AG04450 (cell line): ENCODE measurements around the gene EPB41L4A. TPM values are rescaled to one million over a fixed set of nuclear protein-coding genes. Genes with fewer than 3 reads are reported as not detected.

ENCODE experiments used
- CTCF ChIA-PET: fragments of 300-600, 350-600 bp; formaldehyde crosslinking; extraction: SDS; loops from one replicate; lab custom pipeline; 2022; ENCODE audit warnings: antibody characterized with exemption, inconsistent platforms; lab: Charles Lee
- POLR2A ChIA-PET: fragments of 350-600 bp; formaldehyde crosslinking; extraction: SDS; loops from one replicate; lab custom pipeline; 2021; ENCODE audit warnings: antibody characterized with exemption, inconsistent platforms; lab: Yijun Ruan, JAX
- DNase-seq: peaks from one replicate; pipeline ENCODE4 v3.0.0-alpha.2; 2011; ENCODE audit warnings: low read depth, low spot score
- H3K27ac ChIP-seq: one replicate; pipeline ENCODE4 v1.5.1; 2012; ENCODE audit warnings: low read depth, low read length, control low read depth
- H3K27me3 ChIP-seq: one replicate; pipeline ENCODE4 v1.6.0; 2012; ENCODE audit warnings: low read length; ENCODE audit not compliant: control insufficient read depth, insufficient read depth
- H3K4me3 ChIP-seq: 2 replicates; pipeline ENCODE4 v1.5.1; 2011; ENCODE audit warnings: mild to moderate bottlenecking, low read depth, low read length, control low read depth
- H3K9me3 ChIP-seq: 2 replicates; pipeline ENCODE4 v1.5.1; 2012; ENCODE audit warnings: low read length; ENCODE audit not compliant: control insufficient read depth, insufficient read depth
- polyA plus RNA-seq: library from polyadenylated mRNA; depleted of rRNA; stranded (reverse); fragments of >200 nt; gene quantifications from 2 replicates; pipeline ENCODE4 v1.2.3, GENCODE V29; 2011
- TF ChIP-seq, protein P1 (sequence below): IDR thresholded peaks from 2 replicates; pipeline ENCODE4 v1.5.1; 2011; ENCODE audit warnings: low read depth, low read length, control low read depth, inconsistent platforms

EPB41L4A gene
- polyA plus RNA-seq, 1 experiment, result not detected

- Histone ChIP-seq H3K9me3 (no peaks in the 10 kb centered on the region), H3K4me3 (no peak overlapping the region), H3K27me3 (no peaks in the 10 kb centered on the region), H3K27ac (no peak overlapping the region)
- TF ChIP-seq, protein P1, sequence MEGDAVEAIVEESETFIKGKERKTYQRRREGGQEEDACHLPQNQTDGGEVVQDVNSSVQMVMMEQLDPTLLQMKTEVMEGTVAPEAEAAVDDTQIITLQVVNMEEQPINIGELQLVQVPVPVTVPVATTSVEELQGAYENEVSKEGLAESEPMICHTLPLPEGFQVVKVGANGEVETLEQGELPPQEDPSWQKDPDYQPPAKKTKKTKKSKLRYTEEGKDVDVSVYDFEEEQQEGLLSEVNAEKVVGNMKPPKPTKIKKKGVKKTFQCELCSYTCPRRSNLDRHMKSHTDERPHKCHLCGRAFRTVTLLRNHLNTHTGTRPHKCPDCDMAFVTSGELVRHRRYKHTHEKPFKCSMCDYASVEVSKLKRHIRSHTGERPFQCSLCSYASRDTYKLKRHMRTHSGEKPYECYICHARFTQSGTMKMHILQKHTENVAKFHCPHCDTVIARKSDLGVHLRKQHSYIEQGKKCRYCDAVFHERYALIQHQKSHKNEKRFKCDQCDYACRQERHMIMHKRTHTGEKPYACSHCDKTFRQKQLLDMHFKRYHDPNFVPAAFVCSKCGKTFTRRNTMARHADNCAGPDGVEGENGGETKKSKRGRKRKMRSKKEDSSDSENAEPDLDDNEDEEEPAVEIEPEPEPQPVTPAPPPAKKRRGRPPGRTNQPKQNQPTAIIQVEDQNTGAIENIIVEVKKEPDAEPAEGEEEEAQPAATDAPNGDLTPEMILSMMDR, result no peak
- ChIA-PET CTCF (interaction anchor here (0.7 to 1.5 kb wide), 2 partner anchors 29 to 31 kb away, joined by 4 to 5 read pairs; no protein-coding TSS in a partner anchor), POLR2A (no interaction called here)
- DNase-seq, result no peak
These were observed 213.2 kb downstream of the EPB41L4A start for GRCh38 chr5:112205846-112206245.

DNA sequence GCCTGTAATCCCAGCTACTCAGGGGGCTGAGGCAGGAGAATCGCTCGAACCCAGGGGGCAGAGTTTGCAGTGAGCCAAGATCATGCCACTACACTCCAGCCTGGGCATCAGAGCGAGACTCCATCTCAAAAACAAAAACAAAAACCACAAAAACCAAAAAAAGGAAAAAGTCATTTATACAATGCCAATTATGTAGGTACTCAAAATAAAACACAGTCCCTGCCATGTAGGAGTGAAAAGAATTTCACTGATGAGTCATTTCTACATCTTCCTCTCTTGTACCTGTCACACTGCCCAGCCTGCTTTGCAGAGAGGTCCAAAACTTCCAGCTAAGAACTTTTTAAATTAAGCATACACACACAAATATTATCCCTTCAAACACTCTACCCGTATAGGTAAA is 215.8 kb downstream of the EPB41L4A start:
- H3K4me3 ChIP-seq, result no peak overlapping the region
- no peak overlapping the region for H3K27ac ChIP-seq
- H3K27me3 ChIP-seq, result no peaks in the 10 kb centered on the region
- POLR2A ChIA-PET, result no interaction called here
- H3K9me3 ChIP-seq, result no peaks in the 10 kb centered on the region
- CTCF ChIA-PET, result no interaction called here
- TF ChIP-seq, protein P1, result no peak
- no peak for DNase-seq

DNA sequence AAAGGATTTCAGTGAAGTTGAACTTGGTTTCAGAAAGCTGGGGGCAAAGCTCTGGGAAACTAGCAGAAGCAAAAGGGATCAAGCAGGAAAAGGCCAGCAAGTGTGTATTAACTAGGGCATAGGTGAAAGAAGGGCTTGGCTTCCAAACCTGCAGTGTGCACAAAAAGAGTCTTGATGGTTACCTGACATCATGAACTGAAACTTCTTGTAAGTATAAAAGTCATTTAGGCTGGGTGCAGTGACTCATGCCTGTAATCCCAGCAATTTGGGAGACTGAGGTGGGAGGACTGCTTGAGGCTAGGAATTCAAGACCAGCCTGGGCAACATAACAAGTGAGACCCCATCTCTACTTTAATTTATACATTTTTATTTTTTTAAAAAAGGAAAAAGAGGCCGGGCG is 216.4 kb downstream of the EPB41L4A start:
- Histone ChIP-seq H3K4me3 (no peak overlapping the region), H3K27ac (no peak overlapping the region), H3K9me3 (no peaks in the 10 kb centered on the region), H3K27me3 (no peaks in the 10 kb centered on the region)
- ChIA-PET CTCF (no interaction called here), POLR2A (no interaction called here)
- TF ChIP-seq, protein P1, result no peak
- no peak for DNase-seq

DNA sequence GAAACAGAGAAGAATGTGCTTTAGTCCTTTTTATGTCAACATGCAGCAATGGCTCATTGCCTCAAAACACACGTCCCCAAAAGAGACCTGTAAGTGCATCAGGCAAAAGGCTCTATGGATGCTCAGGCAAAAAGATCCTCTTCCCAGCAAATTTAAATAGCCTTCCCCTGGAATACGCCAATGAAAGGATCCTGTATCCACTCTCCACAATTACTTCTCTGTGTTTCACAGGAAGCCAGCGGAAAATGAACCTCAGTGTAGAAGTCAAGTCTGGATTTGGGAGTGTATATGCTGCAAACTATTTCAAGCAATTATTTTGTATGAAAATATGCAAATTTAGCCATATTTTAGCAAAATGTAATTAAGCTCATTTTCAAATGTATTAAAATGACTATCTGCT is 217.9 kb downstream of the EPB41L4A start:
- no peak overlapping the region for H3K4me3 ChIP-seq
- H3K27me3 ChIP-seq, result peaks cover 5% of the 10 kb centered on the region
- DNase-seq, result no peak
- ChIA-PET POLR2A (no interaction called here), CTCF (no interaction called here)
- H3K27ac ChIP-seq, result no peak overlapping the region
- TF ChIP-seq, protein P1, result no peak
- no peaks in the 10 kb centered on the region for H3K9me3 ChIP-seq

GRCh38 chr5:112200131-112200530 is 218.9 kb downstream of the EPB41L4A start:
- Histone ChIP-seq H3K27ac (no peak overlapping the region), H3K27me3 (peaks cover 12% of the 10 kb centered on the region), H3K9me3 (no peaks in the 10 kb centered on the region), H3K4me3 (no peak overlapping the region)
- TF ChIP-seq, protein P1, result no peak
- POLR2A ChIA-PET, result no interaction called here
- no peak for DNase-seq
- CTCF ChIA-PET, result no interaction called here
